Measurements from ENCODE around the gene RNGTT.

The RNGTT gene

GRCh38 chr6:88910922-88911778 is 52.3 kb downstream of the RNGTT start:
- no peak for DNase-seq

- DNase-seq, result no peak
These were observed 54.5 kb downstream of the RNGTT start for GRCh38 chr6:88908598-88909548.

GRCh38 chr6:88907148-88907547 is 56.3 kb downstream of the RNGTT start:
- DNase-seq, result peak in 3 of 4 experiments; percentile 6 to 22 (median 15)

GRCh38 chr6:88899569-88900316 is 63.7 kb downstream of the RNGTT start:
- peak in 1 of 4 experiments; percentile 8 for DNase-seq

GRCh38 chr6:88895911-88896310 is 67.5 kb downstream of the RNGTT start:
- DNase-seq, result no peak

GRCh38 chr6:88890860-88891845 is 72.3 kb downstream of the RNGTT start:
- DNase-seq, result no peak

GRCh38 chr6:88890394-88890793 is 73.0 kb downstream of the RNGTT start:
- DNase-seq, result no peak

GRCh38 chr6:88884361-88884760 is 79.1 kb downstream of the RNGTT start:
- no peak for DNase-seq

GRCh38 chr6:88882536-88882935 is 80.9 kb downstream of the RNGTT start:
- no peak for DNase-seq

- no peak for DNase-seq
These were observed 82.0 kb downstream of the RNGTT start for GRCh38 chr6:88881451-88881850.

GRCh38 chr6:88880021-88880420 is 83.4 kb downstream of the RNGTT start:
- DNase-seq, result no peak

- no peak for DNase-seq
These were observed 85.5 kb downstream of the RNGTT start for GRCh38 chr6:88877893-88878292.

- no peak for DNase-seq
These were observed 90.5 kb downstream of the RNGTT start for GRCh38 chr6:88872962-88873361.

GRCh38 chr6:88871498-88871897 is 91.9 kb downstream of the RNGTT start:
- no peak for DNase-seq

- peak; percentile 67 to 77 (median 72) for DNase-seq
These were observed 92.6 kb downstream of the RNGTT start for GRCh38 chr6:88870717-88871330.

- no peak for DNase-seq
These were observed 94.0 kb downstream of the RNGTT start for GRCh38 chr6:88869263-88870020.

- peak in 3 of 4 experiments; percentile 3 to 11 (median 11) for DNase-seq
These were observed 95.3 kb downstream of the RNGTT start for GRCh38 chr6:88867841-88868731.

GRCh38 chr6:88866856-88867255 is 96.6 kb downstream of the RNGTT start:
- no peak for DNase-seq

GRCh38 chr6:88865275-88865674 is 98.1 kb downstream of the RNGTT start:
- no peak for DNase-seq
